NOMO-1 treated with dmso at 0.1 percent for 144 hours (cell line): ENCODE results near the gene ATG13.

Experiments
- DNase-seq: peaks from one replicate; lab custom pipeline; 2025; ENCODE audit not compliant: unreplicated experiment; lab: John Stamatoyannopoulos, UW

Gene ATG13

GRCh38 chr11:46604796-46605195 lies 12.6 kb upstream of the ATG13 start:
- no peak for DNase-seq

DNA sequence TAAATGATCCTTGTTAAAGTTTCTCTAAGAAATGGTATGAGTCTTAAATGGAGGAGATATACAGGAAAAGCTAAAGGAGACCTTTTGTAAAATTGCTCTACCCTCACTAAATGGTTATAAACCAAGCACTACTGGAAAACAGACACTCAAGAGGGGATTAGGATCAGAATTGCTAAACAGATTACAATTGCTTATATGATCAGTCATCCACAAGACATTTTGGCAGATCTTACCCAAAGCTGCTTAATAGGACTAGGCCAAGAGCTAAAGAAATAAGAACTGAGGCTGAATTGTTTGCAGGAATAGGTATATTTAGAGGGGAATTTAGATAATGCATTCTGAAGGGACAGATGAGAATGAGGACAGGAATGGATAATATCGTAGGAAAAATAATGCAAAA lies 9.8 kb upstream of the ATG13 start:
- DNase-seq = no peak

DNA sequence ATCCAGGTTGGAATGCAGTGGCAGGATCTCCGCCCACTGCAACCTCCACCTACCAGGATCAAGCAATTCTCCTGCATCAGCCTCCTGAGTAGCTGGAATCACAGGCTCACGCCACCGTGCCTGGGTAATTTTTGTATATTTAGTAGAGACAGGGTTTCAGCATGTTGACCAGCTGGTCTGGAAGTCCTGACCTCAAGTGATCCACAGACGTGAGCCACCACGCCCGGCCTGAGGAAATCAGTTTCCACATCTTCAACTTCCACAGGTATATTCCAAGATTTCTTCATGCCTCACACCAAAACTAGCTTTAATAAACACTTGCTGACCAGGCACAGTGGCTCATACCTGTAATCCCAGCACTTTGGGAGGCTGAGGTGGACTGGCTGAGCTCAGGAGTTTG lies 8.0 kb upstream of the ATG13 start:
- DNase-seq = no peak

DNA sequence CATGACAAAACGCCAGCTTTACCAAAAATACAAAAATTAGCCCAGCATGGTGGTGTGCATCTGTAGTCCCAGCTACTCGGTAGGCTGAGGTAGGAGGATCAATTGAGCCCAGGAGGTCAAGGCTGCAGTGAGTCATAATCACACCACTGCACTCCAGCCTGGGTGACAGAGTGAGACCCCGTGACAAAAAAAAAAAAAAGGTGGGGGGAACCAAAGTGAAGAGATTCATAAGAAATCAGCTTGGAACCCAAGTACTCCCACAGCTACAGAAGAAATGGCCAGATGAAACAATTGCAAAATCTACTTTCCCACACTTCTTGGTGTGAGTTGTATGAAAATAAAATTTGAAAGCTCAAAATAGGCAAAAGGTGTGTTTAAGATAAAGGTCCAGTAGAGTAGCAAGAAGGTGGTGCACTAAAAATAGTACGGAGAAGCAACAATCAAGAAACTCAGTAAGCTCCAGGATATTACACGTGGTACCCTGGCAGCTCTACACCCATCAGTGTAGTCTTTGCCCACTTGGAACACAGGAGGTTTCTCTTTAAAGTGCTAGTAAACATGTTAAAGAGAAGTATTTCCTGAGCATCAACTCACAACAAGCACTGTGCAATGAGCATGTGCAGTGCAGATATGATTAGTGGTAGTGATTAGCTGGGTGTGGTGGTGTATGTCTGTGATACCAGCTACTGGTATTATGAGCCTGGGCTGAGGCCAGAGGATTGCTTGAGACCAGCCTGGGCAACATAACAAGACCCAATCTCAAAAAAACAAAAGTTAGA lies 5.6 kb upstream of the ATG13 start:
- no peak for DNase-seq

DNA sequence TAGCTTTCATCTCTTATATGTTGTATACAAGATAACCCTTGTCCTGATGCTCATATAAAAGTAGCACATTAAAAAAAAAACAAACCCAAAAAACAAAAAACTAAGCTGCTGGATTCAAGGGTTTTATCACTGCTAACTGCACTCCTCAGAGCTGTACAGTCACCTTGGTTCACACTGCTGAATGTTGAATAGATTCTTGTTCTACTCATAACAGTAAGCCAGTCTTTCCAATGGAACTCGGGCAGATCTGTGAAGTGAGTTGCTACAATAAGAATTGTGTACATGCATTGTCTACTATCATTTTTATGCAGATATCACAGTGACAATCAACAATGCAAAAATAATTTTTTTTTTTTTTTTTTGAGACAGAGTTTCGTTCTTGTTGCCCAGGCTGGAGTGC lies 5.0 kb upstream of the ATG13 start:
- DNase-seq = no peak

DNA sequence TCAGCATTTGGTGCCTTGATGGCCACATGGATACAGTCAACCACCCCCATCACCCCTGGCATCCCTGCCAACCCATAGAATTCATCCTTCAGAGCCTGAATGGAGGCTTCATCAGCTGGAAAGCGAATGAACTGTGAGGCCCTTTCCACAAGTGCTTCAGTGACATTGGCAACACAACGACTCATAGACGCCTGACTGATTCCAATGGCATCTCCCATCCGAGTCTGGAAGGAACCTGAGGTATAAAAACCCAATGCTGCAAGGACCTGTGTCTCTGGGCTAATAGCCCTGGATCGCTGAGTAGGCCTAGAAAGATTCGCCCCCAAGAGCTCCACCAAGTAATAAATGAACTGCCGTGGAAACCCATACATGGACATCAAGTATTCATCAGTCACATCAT lies 1.6 kb upstream of the ATG13 start:
- no peak for DNase-seq

GRCh38 chr11:46616551-46617133 lies 711 bp upstream of the ATG13 start:
- no peak for DNase-seq

- no peak for DNase-seq
Measured at GRCh38 chr11:46617972-46618314, 590 bp downstream of the ATG13 start.

- DNase-seq = no peak
Measured at GRCh38 chr11:46618837-46619236, 1.5 kb downstream of the ATG13 start.

- no peak for DNase-seq
Measured at GRCh38 chr11:46625406-46625805, 8.1 kb downstream of the ATG13 start.

DNA sequence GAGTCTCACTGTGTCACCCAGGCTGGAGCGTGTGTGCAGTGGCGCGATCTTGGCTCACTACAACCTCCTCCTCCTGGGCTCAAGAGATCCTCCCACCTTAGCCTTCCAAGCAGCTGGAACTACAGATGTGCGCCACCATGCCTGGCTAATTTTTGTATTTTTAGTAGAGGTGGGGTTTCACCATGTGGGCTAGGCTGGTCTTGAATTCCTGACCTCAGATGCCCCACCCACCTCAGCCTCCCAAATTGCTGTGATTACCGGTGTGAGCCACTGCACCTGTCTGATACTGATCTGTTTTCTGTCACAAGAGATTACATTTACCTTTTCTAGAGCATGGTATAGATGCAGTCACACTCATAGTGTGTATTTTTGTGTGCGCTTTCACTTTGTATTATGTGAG lies 11.6 kb downstream of the ATG13 start:
- no peak for DNase-seq

- no peak for DNase-seq
Measured at GRCh38 chr11:46630237-46630636, 12.9 kb downstream of the ATG13 start.

DNA sequence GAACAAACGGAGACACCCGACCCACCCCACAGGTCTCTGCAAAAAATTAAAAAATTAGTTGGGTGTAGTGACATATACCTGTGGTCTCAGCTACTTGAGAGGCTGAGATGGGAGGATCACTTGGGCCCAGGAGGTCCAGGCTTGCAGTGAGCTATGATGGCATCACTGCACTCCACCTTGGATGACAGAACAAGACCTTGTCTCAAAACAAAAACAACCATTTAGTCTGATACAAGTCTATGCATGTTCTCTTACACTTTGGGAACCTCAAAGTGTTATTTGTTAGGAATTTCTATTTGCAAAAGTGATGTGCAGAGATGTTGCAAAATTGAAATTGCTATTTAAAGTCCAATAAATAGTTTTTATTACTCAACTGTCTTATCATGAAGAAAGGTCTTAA lies 14.3 kb downstream of the ATG13 start:
- no peak for DNase-seq

GRCh38 chr11:46632502-46632901 lies 15.1 kb downstream of the ATG13 start:
- no peak for DNase-seq

DNA sequence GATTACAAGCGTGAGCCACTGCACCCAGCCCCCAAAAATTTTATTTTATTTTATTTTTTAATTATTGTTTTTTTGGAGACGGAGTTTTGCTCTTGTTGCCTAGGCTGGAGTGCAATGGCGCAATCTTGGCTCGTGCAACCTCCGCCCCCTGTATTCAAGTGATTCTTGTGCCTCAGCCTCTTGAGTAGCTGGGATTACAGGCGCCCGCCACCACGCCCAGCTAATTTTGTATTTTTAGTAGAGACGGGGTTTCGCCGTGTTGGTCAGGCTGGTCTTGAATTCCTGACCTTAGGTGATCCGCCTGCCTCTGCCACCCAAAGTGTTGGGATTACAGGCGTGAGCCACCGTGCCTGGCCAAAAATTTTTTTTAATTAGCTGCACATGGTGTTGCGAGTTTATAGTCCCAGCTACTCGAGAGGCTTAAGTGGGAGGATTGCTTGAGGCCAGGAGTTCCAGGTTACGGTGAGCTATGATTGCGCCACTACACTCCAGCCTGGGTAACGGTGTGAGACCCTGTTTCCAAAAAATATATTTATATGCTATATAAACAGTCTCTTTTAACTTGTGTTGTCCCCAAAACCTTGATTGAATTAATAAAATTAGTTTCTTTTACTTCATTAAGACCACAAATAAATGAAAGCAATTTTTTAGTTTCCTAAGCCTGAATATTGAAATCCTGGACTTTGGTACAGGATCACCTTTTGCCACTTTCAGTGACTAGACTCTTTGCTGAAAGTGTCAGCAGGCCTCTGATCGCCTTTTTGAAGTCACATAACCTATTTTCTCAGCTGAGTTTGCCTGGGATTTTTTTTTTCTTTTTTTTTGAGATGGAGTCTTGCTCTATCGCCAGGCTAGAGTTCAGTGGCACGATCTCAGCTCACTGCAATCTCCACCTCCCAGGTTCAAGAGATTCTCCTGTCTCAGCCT lies 16.2 kb downstream of the ATG13 start:
- no peak for DNase-seq

GRCh38 chr11:46635557-46636139 lies 18.3 kb downstream of the ATG13 start:
- DNase-seq = no peak

- no peak for DNase-seq
Measured at GRCh38 chr11:46637546-46637945, 20.2 kb downstream of the ATG13 start.

- DNase-seq = no peak
Measured at GRCh38 chr11:46639197-46639839, 22.0 kb downstream of the ATG13 start.

DNA sequence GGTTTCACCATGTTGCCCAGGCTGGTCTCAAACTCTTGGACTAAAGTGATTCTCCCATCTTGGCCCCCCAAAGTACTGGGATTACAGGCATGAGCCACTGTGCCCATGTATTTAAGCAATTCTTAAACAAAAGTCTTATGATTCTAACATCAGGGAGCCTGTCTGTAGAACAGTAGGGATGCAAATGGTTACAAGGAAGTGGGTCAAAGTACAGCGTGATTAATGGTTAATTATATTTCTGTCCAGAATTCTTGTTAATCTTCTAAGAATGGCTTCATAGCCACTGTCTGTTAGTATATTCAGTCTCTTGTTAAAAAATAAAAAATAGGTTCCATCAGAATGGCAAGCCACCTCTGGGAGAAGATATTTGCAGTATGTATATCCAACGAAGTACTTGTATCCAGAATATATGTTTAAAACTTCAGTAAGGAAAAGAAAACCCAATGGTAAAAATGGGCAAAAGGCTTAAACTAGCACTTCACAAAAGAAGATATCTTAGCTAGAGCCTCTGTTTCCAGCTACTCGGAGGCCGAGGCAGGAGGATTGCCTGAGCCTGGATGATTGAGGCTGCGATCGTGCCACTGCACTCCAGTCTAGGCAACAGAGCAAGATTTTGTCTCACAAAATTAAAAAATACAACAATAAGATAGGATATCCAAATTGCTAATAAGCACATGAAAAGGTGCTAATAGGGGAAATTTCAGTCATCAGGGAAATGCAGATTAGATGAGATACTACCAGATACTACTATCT lies 22.9 kb downstream of the ATG13 start:
- DNase-seq = no peak

DNA sequence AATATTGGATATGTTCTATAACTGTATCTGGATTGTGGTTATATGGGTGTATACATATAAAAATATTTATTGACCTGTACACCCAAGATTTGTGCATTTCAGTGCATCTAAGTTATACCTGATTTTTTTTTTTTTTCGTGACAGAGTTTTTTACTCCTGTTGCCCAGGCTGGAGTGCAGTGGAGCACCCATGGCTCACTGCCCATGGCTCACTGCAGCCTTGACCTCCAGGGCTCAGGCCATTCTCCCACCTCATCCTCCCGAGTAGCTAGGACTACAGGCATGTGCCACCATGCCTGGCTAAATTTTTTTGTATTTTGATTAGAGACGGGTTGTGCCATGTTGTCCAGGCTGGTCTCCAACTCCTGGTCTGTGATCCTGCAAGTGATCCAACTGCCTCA lies 24.3 kb downstream of the ATG13 start:
- no peak for DNase-seq
